Effector CD4-positive, alpha-beta T cell (primary cell): ENCODE measurements around the gene FBXO41.

Experiments used
- DNase-seq: peaks from one replicate; pipeline ENCODE4 v3.0.0-alpha.2; 2020
- total RNA-seq: gene quantifications from one replicate; lab custom pipeline; 2026; lab: John Stamatoyannopoulos, UW

FBXO41 gene, protein sequence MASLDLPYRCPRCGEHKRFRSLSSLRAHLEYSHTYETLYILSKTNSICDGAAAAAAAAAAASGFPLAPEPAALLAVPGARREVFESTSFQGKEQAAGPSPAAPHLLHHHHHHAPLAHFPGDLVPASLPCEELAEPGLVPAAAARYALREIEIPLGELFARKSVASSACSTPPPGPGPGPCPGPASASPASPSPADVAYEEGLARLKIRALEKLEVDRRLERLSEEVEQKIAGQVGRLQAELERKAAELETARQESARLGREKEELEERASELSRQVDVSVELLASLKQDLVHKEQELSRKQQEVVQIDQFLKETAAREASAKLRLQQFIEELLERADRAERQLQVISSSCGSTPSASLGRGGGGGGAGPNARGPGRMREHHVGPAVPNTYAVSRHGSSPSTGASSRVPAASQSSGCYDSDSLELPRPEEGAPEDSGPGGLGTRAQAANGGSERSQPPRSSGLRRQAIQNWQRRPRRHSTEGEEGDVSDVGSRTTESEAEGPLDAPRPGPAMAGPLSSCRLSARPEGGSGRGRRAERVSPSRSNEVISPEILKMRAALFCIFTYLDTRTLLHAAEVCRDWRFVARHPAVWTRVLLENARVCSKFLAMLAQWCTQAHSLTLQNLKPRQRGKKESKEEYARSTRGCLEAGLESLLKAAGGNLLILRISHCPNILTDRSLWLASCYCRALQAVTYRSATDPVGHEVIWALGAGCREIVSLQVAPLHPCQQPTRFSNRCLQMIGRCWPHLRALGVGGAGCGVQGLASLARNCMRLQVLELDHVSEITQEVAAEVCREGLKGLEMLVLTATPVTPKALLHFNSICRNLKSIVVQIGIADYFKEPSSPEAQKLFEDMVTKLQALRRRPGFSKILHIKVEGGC
- total RNA-seq, result 60.6 reads per million, percentile 72 among the genes with 10 or more reads in this experiment

DNA sequence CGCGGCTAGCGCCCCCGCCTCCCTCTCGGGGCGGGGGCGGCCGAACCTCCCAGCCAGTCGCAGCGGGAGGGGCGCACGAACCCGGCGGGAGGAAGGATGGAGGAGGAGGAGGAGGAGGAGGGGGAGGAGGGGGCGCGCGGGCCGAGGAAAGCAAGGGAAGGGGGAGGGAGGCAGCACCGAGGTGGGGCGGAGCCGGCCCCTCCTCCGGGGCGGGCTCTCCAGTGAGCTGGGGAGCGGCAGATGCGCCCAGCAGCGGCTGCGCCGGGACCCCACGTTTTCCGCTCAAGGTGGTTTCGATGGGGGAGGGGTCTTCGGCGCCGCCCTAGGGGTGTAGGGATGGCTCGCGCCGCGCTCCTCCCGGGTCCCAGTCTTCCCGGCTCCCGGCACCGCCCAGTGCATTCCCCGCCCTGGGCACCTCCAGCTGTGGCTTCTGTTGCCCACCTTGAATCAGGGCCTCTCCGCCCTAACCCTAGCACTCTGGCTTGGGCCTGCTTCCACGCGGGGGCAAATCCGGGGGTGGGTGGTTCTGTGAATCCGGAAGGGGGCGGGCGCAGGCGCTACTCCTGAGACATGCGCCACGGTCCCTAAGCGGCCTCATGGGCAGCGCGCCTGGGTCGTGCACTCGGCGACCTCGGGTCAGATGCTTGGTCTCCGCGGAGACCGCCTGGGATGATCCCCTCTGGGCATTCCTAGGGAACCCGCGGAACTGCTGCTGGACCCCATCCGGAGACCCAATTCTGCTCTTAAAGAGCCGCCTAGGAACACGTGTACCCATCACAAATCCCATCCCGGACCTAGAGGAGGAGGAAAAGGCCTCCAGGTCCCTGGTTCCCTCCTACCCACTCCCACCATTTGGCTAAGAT lies at the start of gene FBXO41:
TSS of gene FBXO41 (minus strand) at position 183 of the 863 bp plus-strand sequence. CDS start 14,848 bp downstream, outside the sequence.
- DNase-seq, result peak; percentile 45

DNA sequence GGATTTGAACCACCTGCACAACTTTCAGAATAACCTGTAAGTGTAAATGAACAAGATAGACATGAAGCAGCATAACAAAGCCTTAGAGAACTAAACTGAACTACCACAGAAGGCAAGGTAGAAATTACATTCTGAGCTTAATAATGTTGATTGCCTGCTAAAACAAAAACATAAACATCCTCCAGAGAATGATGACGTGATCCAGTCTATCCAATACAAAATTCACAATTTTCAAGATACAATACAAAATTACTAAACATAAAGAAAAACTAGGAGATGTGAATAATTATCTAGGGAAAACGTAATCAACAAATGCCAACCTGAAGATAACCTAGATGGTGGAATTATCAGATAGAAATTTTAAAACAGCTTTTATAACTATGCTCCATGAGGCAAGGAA lies 49.8 kb upstream of the FBXO41 start:
- no peak for DNase-seq

DNA sequence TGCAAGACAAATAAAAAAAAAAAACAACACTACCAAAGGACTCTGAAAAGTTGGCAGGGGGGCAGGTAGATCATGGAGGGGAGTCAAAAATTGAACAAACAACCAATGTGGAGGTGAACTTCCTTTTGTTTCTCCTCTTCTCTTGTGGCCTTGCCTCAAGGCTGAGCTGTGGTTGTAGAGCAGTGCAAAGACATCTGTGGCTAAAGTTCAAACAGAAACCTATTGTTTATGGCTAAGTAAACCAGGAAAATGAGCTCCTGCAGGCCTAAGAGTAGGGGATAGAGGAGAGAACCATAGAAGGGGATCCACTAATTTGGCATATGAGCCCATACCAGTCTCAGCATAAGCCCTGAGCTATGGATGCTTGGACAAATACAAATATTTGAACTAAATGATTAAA lies 49.3 kb upstream of the FBXO41 start:
- no peak for DNase-seq

DNA sequence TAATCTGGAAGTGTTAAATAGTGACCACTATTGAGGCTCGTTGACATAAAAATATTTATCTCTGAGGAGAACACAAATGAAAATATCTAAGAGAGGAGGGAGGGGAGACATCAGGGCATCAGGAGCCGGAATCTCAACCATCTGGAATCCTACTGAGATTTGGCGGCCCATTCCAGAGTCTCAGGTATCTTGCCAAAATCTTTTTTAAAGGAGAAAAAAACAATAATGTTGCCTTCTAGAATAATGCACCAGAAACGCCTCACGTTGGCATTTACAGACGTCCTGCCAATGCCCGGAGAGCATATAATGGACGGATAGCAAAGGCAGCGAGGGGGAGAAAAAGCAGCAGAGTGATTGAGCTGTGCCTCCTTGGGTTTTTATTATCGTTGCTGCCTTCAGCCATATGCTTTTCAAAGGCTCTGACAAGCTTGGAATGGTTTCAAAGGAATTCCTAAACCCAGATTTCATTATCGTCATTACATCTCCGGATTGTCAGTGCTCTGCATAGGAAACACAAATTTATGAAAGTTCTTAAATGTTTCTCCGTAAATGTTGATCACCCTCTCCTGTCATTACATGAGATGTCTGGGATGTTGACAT lies 39.9 kb upstream of the FBXO41 start:
- DNase-seq, result no peak

DNA sequence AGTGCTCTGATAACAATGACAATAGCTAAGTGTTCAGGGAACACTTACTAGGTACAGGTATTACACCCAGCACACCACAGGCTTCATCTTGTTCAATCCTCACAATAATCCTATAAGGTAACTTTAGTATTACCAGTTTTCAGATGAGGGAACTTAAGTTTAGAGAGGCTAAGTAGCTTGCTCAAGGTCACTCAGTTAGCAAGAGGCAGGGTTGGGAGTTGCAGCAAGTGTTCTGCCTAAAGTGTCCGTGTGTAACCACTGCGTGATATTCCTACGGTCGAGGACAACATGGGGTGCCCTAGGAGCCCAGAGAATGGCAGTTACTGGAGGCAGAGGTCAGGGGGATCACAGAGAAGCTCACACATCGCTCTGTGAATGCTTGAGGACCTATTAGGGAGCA lies 39.3 kb upstream of the FBXO41 start:
- DNase-seq, result no peak

DNA sequence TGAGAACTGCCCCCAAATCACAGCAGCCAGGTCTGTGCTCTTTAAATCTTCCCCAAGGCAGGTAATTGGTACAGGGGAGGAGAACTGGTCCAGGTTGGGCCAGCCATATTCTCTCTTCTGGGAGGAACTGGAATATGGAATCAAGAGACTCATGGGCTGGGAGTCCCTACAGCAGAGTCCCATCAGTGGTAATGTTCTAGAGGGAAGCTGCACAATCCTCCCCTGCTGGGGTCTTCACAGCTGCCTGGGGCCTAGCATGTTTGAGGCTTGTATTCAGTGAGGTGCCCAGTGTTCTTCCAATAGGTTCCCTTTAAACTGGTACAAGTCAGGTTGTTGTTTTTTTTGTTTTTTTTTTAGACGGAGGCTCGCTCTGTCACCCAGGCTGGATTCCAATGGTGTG lies 30.2 kb upstream of the FBXO41 start:
- no peak for DNase-seq

DNA sequence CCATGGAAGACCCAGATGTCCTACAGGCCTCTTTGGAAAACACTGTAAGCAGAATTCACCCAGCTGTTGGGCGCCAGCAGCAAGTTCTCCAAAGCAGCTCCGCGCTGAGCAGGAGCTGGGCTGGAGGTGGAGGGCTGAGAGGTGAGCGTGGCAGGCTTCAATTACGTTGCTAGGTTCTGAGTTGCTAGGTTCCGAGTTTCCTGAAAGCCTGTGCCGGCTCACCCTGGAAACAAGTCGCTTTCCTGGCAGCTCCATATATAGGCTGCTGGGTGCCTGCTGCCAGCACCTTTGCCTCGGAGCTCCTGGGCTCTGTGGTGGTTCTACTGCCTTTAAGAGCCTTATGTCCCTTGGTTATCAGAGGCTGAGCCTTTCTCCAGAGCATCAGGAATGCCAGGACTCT lies 23.4 kb upstream of the FBXO41 start:
- DNase-seq, result no peak

DNA sequence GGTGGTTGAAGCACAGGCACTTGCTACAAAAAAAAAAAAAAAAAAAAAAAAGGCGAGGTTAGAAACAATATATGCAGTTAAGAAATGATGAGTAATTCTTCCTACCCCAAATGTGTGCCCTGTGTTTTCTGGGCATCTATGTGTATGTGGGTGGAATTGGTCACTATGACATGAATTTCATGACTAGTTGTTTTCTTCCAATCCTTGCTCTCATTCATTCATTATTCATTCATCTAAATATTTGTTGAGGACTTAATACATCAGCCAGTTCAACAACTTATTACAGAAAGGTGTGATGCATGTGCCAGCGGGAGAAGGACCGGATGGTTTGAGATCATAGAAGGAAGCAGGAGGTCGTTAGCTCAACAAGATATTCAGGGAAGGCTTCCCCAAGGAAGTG lies 17.4 kb upstream of the FBXO41 start:
- DNase-seq, result no peak

DNA sequence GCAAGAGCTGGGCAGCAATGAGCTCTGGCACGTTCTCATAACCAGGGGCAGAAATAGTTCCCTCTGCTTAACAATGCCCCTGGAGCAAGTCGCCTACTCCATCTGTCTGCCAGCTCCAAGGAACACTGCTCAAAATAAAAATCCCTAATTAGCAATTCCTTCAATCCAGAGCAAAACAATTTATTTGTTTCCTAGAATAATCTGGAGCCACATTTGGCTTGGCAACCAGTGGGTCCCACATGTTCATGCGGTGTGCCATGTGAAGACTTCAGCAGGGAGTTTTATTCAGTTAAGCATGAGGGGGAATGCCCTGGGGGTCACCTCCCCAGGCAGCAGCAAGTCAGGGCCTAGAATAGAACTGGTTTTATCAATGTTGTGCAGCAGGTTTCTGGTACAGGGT lies 16.6 kb upstream of the FBXO41 start:
- DNase-seq, result no peak

DNA sequence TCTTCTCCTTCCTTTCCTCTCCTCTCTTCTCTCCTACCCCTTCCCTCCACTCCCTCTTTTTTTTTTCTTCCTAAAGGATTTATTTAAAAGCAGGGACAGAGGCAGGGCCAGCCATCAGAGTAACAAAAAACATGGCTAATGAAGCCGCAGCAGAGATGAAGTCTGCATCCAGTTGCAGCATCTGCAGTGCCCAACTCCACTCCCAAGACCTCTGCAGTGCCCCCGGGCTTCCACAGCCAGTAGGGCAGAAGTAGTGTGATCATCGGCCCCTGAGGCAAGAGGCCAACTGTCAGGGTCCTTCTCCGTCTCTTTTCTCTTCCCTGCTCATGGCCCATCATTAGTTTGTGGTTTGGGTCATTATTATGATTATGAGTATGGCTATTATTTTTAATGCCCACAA lies 13.3 kb upstream of the FBXO41 start:
- no peak for DNase-seq

DNA sequence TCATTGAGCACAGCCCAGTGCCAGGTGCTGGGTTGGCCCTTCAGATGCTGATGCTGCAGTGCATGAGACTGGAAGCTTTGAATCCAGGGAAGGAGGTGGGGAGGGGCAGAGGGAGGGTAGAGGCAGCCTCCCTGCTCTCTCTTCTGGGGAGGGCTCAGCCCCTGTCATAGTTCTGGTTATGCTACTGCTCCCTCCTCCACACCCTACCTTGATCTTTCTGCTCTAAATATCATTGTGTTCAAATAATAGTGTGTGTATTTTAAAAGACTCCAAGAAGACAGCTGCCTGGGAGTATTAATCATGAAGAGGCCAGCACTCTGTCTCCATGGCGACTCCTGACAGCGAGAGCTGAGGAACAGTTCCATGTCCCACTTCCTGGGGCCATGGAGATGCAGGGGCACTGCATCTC lies 12.9 kb upstream of the FBXO41 start:
- DNase-seq, result no peak

DNA sequence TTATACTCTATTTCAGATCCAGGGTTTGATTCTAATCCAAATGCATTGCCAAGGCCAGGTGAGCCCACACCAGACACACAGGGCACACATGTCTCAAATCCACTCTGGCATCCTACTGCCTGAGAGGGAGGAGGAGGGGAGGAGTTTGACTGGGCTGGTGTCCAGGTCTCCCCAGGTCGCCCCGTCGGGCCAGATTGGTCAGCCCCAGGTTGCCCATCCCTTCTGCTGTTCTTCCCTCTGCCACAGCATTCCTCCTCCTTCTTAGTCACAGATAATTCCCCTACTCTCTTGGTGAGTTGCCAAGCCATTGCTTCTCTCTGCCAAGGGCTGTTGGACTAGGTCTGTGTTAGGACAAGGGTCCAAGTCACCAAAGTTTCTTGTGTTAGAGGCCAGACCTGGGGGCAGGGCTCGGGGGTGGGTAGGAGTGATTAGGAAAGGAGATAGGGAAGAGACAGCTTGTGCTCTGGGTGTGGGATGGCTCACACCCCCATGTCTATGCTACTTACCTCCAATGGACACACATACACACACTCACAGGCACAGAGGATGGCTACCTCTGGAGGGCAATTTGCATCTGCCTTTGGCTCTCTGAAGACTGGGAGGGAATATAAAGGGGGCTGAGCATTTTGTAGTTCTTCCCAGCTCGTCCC lies 11.6 kb upstream of the FBXO41 start:
- no peak for DNase-seq

DNA sequence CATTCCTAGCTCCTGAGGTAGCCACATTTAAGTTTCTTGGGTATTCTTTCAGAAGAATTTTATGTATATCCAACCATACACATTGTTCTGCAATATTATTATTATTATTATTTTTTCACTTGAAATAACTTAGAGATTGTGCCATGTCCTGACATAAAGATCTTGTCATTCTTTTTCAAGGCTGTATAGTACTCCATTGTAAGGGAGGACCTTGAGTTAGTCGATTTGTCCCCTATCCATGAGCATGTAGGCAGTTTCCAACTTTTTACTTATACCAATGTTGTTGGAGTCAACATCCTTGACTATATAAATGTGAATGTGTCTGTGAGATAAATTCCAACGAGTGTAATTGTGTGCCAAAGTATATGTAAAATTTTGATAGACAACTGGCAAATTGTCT lies 10.0 kb upstream of the FBXO41 start:
- no peak for DNase-seq

DNA sequence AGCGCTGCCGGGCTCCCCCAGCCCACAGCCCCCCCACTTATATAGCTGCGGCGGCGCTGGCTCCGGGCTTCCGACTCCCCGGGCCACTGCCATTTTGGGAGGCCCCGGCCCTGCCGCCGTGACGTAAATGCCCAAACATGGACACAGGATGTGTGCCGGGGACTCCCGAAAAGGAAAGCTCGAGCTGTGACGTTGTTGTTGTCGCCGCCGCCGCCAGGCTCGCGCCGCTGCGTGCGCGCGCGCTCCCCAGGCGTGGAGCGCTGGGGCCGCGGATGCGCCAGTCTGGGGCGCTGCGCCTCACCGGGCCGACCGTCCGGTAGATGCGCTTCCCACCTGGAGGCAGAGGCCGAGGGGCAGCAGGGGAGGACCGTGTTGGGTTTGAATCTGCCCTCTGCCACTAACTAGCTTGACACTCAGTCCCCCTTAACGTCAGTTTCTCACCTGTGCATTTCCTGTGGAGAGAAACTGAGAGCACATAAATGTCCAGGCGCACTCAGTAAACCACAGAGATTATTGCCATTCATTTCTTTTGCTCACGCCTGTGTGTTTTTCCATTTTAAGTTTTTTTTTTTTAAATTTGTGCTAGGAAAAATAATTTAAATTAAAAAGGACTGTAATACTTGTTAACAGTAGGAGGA lies 9.4 kb upstream of the FBXO41 start, which contains the start of gene EGR4:
TSS of gene EGR4 (minus strand) at position 15 of the 638 bp plus-strand sequence. CDS start 231 bp downstream, outside the sequence.
- peak; percentile 90 for DNase-seq

DNA sequence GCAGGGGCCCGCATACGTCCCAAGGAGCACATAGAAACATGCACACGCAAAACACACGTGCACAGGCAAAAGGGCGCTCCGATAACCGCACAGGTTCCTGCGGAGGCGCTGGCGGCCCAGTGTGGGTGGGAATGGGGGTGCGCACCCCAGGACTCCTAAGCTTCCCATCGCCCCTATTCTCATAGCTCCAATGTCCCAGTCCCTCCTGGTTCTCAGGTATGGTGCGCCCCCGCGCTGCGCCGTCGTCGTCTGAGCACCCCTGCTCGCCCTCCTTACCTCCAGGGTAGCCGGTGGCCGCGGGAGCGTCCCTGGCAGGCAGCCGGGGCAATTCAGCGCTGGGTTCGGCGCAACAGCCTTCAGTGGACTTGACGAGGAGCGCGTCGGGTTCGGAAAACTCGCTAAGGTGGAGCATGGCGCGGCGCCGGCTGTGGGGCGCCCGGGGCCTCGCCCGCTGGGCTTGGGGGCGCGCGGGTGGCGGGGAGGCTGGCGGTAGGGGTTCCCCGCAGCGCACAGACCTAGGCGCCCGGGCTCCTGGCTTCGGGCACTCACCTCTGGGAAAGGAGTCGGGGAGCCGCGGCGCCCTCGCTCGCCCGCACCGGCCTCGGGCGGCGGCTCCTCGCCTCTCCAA lies 8.7 kb upstream of the FBXO41 start:
- DNase-seq, result no peak

DNA sequence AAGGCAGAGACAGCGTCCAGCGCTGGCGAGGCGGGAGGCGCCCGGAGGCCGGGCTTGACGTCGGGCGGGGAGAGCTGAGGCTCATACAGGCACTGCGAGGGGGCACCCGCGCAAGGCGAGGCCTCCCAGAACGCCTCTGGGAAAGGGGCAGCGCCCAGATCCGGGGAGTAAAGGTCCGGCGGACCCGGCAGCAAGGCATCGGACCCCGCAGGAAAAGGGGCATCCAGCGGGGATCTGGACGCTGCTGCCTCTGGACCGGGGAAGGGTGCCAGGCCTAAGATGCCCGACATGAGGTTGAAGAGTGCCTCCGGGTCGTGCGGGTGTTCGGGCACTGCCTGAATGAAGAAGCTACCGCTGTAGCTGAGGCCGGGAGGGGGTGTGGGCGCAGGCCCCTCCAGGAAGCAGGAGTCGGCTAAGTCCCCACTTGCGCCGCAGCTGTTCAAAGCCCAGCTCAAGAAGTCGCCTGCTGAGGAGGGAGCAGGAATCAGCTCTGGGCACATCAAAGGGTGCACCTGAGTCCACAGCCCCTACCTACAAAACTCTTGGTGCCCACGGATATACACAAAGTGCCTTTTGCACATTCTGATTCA lies 8.1 kb upstream of the FBXO41 start:
- no peak for DNase-seq

DNA sequence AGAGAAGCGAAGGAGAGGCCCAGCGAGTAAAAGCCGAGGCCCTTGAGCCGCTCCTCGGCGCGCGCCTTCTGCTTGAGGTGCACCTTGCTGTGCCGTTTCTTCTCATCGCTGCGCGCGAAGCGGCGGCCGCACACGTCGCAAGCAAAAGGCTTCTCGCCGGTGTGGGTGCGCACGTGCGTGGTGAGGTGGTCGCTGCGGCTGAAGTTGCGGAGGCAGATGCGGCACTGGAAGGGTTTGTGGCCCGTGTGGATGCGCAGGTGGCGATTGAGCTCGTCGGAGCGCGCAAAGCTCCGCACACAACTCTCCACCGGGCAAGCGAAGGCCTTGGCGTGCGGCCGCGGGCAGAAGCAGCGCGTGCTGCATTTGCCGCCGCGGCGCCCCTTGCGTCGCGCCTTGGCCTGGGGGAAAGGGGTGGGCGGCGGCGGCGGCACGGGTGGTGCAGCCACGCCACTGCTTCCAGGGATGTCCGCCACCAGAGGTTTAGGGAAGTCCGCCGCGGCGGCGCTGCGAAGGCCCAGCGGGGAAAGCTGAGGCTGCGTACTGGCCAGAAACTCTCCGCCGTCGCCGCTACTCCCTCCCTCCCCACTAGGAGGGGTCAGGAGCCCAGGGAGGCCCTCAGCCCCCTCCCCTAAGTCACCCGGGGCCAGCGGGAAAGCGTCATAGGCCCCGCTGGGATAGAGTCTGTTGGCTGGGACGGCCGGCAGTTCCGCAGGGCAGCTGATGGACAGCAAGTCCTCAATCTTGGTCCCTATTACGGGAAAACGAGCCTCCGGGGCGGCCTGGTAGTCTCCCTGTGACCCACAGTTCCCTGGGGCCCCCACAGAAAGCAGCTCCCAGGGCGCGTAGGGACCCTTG lies 7.4 kb upstream of the FBXO41 start:
- no peak for DNase-seq

DNA sequence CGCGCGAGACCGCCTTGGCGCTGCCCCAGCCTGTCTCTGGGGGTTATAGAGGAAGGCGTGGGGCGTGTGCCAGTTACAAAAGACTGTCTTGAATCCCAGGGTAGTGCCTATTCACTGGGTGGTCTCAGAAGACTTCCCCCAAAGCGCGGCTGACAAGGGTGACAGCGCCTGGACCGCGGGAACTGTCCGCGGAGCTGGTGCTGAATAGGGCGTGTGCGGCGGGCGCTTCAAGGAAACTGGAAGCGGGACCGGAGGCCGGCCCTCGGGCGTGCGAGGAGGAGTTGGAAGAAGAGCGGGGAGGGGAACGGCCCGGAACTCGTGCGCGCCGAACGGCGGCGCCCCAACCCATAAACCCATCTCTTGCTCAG lies 6.8 kb upstream of the FBXO41 start:
- peak; percentile 37 for DNase-seq
